Astrocyte of the hippocampus (primary cell): ENCODE data around the gene CYS1.
"Not testable (repeated sequence)": the region's sequence is repeated elsewhere in the genome, so short reads cannot be mapped to it uniquely, and the experiment has no call there.

ENCODE experiments used
- DNase-seq: peaks from one replicate; pipeline ENCODE4 v3.0.0; 2011; ENCODE audit warnings: low read depth, low spot score

The CYS1 gene

GRCh38 chr2:10013651-10014417, 66.4 kb downstream of the CYS1 start:
- not testable (repeated sequence) for DNase-seq

GRCh38 chr2:10012963-10013461, 67.2 kb downstream of the CYS1 start:
- no peak for DNase-seq

GRCh38 chr2:10012366-10012962, 67.7 kb downstream of the CYS1 start:
- DNase-seq = not testable (repeated sequence)

GRCh38 chr2:10011606-10012325, 68.4 kb downstream of the CYS1 start:
- DNase-seq = not testable (repeated sequence)

- DNase-seq = not testable (repeated sequence)
Observed at GRCh38 chr2:10010861-10011605, 69.2 kb downstream of the CYS1 start.

- DNase-seq = peak; percentile 61
Observed at GRCh38 chr2:10009811-10010781, 70.1 kb downstream of the CYS1 start.

GRCh38 chr2:10009271-10009810, 70.9 kb downstream of the CYS1 start:
- DNase-seq = no peak

GRCh38 chr2:10008809-10009176, 71.4 kb downstream of the CYS1 start:
- no peak for DNase-seq

DNA sequence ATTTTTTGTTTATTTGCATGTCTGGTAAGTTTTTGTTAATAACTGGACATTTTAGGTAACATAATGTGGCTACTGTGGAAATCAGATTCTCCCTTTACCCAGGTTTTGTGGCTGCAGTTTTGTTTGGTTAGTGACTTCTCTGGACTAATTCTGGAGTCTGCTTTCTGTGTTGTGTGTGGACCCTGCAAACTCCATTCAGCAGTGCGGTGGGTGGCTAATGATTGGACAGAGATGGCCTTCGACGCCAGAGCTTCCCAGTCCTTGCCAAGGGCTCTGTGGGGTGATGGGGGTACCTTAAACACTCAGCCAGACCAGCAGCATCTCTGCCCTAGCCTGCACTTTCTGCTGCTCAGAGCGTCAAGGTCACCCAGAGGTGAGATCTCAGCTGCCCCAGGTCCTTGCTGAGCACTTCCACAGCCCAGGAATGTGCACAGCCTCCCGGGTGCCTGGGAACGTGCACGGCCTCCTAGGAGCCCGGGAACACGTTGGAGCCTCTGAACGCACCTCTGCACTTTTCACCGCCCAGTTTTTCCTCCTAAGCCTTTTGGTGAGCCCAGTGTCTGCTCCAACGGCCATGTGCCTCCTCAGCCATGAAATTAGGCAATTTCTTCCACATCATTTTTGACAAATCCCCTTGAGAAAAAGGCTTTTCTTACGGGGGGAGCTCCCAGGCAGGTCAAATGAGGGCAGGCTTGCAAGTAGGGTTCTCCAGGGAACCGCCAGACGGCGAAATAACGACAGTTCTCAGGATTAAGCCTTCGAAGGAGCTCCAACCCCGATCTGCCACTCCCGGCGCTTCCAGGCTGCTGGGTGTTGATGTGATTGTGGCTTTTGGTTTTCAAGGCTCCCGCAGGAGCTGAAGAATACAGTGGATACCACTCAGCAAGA, 72.0 kb downstream of the CYS1 start:
- peak; percentile 60 for DNase-seq

- no peak for DNase-seq
Observed at GRCh38 chr2:10007435-10007834, 72.8 kb downstream of the CYS1 start.
